ENCODE results near the gene ULK1. TPM values are rescaled to one million over a fixed set of nuclear protein-coding genes. Genes with fewer than 3 reads are reported as not detected.

Gene ULK1
- polyA plus RNA-seq, 1 donor from 2014 or later, result 1.6 TPM

DNA sequence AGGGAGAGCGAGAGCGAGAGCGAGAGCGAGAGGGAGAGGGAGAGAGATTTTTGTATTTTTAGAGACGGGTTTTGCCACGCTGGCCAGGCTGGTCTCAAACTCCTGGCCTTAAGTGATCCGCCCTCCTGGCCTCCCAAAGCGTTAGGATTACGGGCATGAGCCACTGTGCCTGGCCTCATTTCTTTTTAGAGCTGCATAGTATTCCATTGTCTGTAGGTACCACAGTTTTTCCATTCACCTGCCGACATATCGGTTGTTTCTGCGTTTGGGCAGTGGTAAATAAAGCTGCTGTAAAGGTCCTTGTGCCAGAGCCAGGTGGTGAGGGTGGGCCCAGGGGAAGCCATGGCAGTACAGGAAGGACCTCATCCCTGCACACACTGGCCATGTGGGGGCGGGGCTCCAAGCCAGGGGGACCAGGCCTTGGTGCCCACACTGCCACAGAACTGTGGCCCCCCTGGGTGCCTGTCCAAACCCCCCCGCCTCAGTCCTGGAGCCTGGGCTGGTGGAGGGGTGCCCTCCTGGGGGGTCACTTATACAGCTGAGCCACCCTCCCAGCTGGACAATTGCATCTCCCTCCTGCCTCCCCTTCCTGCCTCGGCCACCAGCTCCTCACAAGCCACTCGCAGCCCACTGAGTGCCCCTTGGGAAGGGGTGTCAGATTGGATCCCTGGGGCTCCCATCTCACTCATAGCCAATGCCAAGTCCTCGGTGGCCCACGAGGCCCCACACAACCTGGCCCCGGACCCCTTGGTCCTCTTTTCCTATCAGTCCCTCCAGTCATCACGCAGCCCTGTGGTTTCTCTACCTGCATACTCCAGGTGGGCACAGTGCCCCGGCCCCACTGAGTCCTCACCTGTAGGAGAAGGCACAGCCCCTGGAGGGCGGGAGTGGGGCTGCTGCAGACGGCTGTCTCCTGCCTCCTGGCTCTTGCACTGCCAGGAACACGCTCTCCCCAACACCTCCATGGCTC, 33.0 kb downstream of the ULK1 start:
- no peaks in the 10 kb centered on the region for H3K36me3 Mint-ChIP-seq
- H3K4me1 Mint-ChIP-seq, result peaks cover 25 to 37% (median 30%) of the 10 kb centered on the region in 3 donors
- H3K27me3 Mint-ChIP-seq, result no peaks in the 10 kb centered on the region
- H3K9me3 Mint-ChIP-seq, result no peaks in the 10 kb centered on the region
- H3K4me3 Mint-ChIP-seq, result peak overlapping the region; percentile 72 to 94 (median 92)
- peak overlapping the region; percentile 76 to 94 (median 87) for H3K27ac Mint-ChIP-seq

DNA sequence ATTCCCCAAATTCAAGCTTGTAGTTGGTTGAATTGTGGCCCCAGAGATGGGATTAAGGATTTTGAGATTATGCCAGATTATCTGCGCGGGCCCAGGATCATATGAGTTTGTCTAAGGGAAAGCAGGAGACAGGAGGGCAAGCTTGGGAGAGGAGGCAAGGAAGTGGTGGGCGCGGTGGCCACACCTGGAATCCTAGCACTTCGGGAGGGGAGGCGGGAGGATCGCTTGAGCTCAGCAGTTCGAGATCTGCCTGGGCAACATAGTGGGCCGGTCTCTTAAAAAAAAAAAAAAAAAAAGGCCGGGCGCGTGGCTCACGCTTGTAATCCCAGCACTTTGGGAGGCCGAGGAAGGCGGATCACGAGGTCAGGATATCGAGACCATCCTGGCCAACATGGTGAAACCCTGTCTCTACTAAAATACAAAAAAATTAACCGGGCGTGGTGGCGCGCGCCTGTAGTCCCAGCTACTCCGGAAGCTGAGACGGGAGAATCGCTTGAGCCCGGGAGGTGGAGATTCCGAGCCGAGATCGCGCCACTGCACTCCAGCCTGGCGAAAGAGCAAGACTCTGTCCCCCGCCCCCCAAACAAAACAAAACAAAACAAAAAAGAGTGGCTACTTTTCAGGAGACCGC, 33.8 kb downstream of the ULK1 start:
- Mint-ChIP-seq H3K27ac (peak overlapping the region; percentile 76 to 94 (median 87)), H3K9me3 (no peaks in the 10 kb centered on the region), H3K27me3 (no peaks in the 10 kb centered on the region), H3K4me3 (peak overlapping the region; percentile 91 to 97 (median 94)), H3K4me1 (peaks cover 17 to 31% (median 25%) of the 10 kb centered on the region in 3 donors), H3K36me3 (no peaks in the 10 kb centered on the region)

DNA sequence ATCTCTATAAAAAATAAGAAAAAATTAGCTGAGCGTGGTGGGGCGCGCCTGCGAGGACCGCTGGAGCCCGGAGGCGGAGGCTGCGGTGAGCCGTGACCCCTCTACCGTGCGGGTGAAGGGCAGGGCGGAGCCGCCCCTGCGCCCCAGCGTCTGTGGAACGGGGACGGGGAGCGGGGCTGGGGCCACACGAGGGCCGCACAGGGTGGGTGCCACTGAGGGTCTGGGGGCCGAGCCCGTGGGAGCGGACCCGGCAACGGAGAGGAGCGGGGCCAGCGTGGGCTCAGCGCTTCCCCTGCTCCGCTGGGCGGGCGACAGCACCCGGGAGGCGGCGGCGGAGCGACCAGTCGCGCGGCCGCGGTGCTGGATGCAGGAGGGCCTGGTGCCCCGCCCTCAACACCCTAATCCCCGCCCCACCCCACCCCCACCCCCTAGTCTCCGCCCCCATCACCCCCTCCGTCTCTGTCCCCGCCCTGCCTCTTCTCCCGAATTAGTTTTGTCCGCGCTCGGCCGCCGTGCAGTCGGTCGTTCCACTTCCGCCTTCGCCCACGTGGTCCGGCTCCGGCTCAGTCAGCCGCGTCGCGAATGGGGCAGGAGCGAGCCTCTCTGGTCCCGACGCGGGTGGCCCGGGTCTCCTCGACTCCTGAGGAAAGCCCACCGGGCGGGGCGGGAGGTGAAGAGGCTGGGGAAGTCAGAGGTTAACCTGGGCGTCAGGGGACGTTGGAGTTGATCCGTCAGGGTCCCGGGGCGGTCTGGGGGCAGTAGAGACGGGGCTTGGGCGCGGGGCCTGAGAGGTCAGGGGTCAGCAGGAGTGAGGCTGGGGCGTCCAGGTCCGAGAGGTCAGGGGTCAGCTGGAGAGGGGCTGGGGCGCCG, 34.5 kb downstream of the ULK1 start, which contains the start of gene PUS1:
TSS of gene PUS1 (plus strand) at position 566 of the 870 bp plus-strand sequence. CDS start 447 bp downstream, outside the sequence.
- Mint-ChIP-seq H3K27me3 (no peaks in the 10 kb centered on the region), H3K9me3 (no peaks in the 10 kb centered on the region), H3K4me3 (peak within 1 kb of the TSS; percentile 92 to 98 (median 96))

DNA sequence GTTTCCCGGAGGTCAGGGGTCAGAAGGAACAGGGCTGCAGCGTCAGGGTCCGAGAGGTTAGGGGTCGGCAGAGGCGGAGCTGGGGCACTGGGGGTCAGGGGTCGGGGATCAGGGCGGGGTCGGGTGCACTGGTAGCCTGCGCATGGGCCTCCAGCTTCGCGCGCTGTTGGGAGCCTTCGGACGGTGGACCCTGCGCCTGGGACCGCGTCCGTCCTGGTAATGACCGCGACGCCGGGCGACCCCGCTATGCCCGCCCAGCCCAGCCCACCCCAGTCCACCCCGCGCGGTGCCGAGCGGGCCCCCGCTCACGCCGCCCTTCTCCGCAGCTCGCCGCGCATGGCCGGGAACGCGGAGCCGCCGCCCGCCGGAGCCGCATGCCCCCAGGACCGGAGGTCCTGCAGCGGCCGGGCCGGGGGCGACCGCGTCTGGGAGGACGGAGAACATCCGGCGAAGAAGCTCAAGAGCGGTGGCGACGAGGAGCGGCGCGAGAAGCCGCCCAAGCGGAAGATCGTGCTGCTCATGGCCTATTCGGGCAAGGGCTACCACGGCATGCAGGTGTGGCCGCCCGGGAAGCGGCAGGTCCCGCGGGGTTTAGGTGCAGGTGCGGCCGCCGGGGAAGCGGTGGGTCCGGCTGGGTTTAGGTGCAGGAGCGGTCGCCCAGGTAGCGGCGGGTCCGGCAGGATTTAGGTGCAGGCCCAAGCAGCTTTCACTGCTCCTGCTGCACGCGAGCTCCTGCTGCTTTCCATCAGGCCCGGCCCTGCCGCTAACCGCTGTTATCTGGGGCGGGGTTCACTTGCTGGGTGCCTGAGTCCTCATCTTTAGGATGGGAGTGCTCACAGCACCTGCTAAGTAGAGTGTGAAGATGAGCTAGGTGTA, 35.4 kb downstream of the ULK1 start:
- H3K4me1 Mint-ChIP-seq, result peaks cover 10 to 21% (median 15%) of the 10 kb centered on the region in 3 donors
- H3K36me3 Mint-ChIP-seq, result peaks cover 2% of the 10 kb centered on the region
- H3K27ac Mint-ChIP-seq, result peak overlapping the region; percentile 94 to 96 (median 96)
- peak overlapping the region; percentile 92 to 98 (median 96) for H3K4me3 Mint-ChIP-seq
- no peaks in the 10 kb centered on the region for H3K9me3 Mint-ChIP-seq
- no peaks in the 10 kb centered on the region for H3K27me3 Mint-ChIP-seq

More for the DNA sequence above, 34.5 kb downstream of the ULK1 start, which contains the start of gene PUS1:
- peaks cover 16 to 28% (median 22%) of the 10 kb centered on the region in 3 donors for H3K4me1 Mint-ChIP-seq
- H3K36me3 Mint-ChIP-seq, result peaks cover 2% of the 10 kb centered on the region
- peak within 1 kb of the TSS; percentile 94 to 96 (median 96) for H3K27ac Mint-ChIP-seq

DNA sequence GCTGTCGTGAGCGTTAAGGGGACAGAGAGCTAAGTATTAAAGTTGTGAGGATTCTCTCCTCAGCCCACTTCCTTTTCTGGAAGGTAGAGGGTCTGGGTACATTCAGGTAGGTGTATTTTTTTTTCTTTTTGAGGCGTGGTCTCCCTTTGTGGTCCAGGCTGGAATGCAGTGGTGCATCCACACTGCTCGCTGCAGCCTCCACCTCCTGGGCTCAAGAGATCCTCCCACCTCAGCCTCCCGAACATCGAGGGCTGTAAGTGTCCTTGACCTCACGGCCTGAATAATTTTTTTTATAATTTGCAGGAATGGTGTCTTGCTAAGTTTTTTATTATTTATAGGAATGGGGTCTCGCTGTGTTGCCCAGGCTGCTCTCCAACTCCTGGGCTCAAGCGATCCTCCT, 36.1 kb downstream of the ULK1 start:
- no peaks in the 10 kb centered on the region for H3K27me3 Mint-ChIP-seq
- peaks cover 8 to 18% (median 13%) of the 10 kb centered on the region in 3 donors for H3K4me1 Mint-ChIP-seq
- H3K27ac Mint-ChIP-seq, result peak overlapping the region; percentile 86 to 96 (median 94)
- peaks cover 2% of the 10 kb centered on the region for H3K36me3 Mint-ChIP-seq
- H3K4me3 Mint-ChIP-seq, result peak overlapping the region; percentile 85 to 93 (median 92)
- no peaks in the 10 kb centered on the region for H3K9me3 Mint-ChIP-seq

DNA sequence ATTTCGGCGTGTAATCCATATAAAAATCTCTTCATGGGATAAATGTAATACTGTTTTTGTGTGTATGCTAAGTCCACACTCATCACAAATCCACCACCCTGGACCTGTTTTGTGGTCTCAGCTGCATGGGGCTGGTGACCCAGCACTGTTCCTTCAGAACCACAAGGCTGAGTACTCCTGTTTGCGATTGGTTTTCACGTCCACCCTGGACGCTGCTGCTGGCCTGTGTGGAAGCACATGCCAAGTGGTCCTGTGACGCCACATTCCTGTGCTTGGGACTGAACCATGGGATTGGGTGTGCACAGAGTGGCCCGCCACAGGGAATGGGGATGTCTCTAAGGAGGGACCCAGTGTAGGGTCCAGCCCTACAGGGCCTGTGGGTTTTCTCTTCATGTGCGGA, 39.0 kb downstream of the ULK1 start:
- Mint-ChIP-seq H3K4me3 (peak overlapping the region in 1 of 4 donors; percentile 46), H3K4me1 (peaks cover 5 to 12% (median 10%) of the 10 kb centered on the region in 3 donors), H3K9me3 (no peaks in the 10 kb centered on the region), H3K27ac (no peak overlapping the region), H3K27me3 (no peaks in the 10 kb centered on the region), H3K36me3 (peaks cover 2% of the 10 kb centered on the region)

DNA sequence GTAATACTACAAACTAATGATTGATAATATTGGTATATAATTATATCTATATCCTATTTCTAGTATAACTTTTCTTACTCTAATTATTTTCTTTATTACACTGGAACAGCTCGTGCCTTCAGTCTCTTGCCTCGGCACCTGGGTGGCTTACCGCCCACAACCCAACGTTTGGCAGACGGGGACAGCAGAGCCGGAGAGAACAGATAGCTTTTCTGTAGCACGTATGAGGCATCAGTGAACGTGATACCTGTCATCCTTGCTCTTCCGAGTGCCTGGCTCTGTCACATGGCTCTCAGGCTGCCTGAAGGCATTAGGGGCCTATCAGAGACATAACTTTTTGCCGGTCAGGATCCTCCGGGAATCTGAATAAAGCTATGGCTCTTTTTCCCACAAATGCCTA, 40.1 kb downstream of the ULK1 start:
- H3K4me3 Mint-ChIP-seq, result no peak overlapping the region
- no peaks in the 10 kb centered on the region for H3K9me3 Mint-ChIP-seq
- H3K4me1 Mint-ChIP-seq, result peaks cover 5 to 10% (median 9%) of the 10 kb centered on the region in 3 donors
- no peaks in the 10 kb centered on the region for H3K27me3 Mint-ChIP-seq
- H3K27ac Mint-ChIP-seq, result no peak overlapping the region
- H3K36me3 Mint-ChIP-seq, result peaks cover 2% of the 10 kb centered on the region

DNA sequence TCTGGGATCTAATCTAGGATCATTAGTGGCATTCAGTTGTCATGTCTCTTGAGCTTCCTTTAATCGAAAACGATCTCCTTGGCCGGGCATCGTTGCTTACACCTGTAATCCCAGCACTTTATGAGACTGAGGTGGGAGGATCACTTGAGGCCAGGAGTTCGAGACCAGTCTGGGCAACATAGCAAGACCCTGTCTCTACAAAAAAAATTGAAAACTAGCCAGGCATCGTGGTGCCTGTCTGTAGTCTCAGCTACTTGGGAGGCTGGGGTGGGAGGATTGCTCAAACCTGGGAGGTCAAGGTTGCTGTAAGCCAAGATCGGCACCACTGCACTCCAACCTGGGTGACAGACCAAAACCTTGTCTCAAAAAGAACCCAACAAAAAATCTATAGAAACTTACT, 43.7 kb downstream of the ULK1 start:
- H3K27ac Mint-ChIP-seq, result no peak overlapping the region
- H3K4me3 Mint-ChIP-seq, result no peak overlapping the region
- H3K36me3 Mint-ChIP-seq, result peaks cover 2% of the 10 kb centered on the region
- H3K27me3 Mint-ChIP-seq, result no peaks in the 10 kb centered on the region
- H3K9me3 Mint-ChIP-seq, result no peaks in the 10 kb centered on the region
- H3K4me1 Mint-ChIP-seq, result peaks cover 0 to 4% (median 0%) of the 10 kb centered on the region in 3 donors

DNA sequence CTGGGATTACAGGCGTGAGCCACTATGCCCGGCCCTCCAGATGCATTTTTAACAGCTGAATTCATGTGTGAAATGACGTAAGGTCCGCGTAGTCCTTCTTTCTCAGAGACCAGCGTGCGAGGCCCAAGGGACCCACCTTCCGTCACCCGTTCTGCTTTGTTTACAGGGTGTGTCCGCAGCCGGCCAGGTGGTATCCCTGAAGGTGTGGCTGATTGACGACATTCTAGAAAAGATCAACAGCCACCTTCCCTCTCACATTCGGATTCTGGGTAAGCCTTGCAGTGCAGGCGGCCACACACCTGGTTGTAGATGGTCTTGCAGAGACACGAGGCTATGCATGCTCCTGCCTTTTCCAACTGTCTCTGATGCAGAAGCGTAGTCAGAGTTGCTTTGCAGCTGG, 44.6 kb downstream of the ULK1 start:
- peaks cover 0 to 4% (median 0%) of the 10 kb centered on the region in 3 donors for H3K4me1 Mint-ChIP-seq
- H3K36me3 Mint-ChIP-seq, result no peaks in the 10 kb centered on the region
- no peak overlapping the region for H3K4me3 Mint-ChIP-seq
- no peaks in the 10 kb centered on the region for H3K9me3 Mint-ChIP-seq
- no peaks in the 10 kb centered on the region for H3K27me3 Mint-ChIP-seq
- no peak overlapping the region for H3K27ac Mint-ChIP-seq

DNA sequence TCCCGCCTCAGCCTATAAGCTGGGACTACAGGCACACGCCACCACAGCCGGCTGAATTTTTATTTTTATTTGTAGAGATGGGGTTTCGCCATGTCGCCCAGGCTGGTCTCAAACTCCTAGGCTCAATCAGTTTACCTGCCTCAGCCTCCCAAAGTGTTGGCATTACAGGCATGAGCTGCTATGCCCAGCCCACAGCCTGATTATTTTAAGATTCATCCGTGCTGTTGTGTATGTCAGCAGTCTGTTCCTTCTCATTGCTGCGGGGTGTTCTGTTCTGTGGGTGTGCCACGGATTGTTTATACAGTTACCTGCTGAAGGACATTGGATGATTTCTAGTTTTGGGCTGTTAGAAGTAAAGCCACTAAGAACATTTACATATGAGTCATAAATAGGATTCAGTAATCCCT, 45.7 kb downstream of the ULK1 start:
- Mint-ChIP-seq H3K4me3 (no peak overlapping the region), H3K36me3 (no peaks in the 10 kb centered on the region), H3K4me1 (peaks cover 0 to 4% (median 0%) of the 10 kb centered on the region in 3 donors), H3K9me3 (no peaks in the 10 kb centered on the region), H3K27ac (no peak overlapping the region), H3K27me3 (no peaks in the 10 kb centered on the region)

DNA sequence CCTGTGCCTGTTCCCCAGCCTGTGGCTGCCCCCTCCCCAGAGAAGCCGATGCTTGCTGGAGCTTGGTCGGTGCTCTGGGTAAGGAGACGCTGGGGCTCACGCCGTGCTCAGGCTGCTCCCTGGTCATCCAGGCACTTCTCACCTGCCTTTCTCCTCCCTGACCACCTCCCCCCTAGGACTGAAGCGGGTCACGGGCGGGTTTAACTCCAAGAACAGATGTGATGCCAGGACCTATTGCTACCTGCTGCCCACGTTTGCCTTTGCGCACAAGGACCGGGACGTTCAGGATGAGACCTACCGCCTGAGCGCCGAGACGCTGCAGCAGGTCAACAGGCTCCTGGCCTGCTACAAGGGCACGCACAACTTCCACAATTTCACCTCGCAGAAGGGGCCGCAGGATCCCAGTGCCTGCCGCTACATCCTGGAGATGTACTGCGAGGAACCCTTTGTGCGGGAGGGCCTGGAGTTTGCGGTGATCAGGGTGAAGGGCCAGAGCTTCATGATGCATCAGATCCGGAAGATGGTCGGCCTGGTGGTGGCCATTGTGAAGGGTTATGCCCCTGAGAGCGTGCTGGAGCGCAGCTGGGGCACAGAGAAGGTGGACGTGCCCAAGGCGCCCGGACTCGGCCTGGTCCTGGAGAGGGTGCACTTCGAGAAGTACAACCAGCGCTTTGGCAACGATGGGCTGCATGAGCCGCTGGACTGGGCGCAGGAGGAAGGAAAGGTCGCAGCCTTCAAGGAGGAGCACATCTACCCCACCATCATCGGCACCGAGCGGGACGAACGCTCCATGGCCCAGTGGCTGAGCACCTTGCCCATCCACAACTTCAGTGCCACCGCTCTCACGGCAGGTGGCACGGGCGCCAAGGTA, 46.9 kb downstream of the ULK1 start:
- Mint-ChIP-seq H3K4me3 (no peak overlapping the region), H3K4me1 (peaks cover 0 to 4% (median 0%) of the 10 kb centered on the region in 3 donors), H3K27ac (no peak overlapping the region)

DNA sequence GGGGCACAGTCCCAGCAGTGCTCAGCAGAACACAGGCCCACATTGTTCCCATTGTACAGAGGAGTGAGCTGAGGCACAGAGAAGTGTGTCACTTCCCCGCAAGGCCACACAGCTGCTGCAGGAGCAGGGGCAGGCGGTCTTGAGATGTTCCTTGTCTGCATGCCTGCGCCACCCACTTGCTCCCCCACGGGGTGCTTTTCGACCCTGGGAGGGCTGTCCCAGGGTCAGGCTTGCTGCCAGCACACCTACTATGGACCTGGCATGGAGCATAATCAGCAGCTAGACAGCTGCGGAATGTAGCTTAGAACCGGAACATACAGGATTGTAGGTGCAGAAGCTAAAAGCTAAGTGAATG, 47.5 kb downstream of the ULK1 start:
- Mint-ChIP-seq H3K27me3 (no peaks in the 10 kb centered on the region), H3K9me3 (no peaks in the 10 kb centered on the region), H3K36me3 (no peaks in the 10 kb centered on the region), H3K4me1 (peaks cover 0 to 4% (median 0%) of the 10 kb centered on the region in 3 donors), H3K4me3 (no peak overlapping the region), H3K27ac (no peak overlapping the region)

More for the DNA sequence above, 46.9 kb downstream of the ULK1 start:
- H3K27me3 Mint-ChIP-seq, result no peaks in the 10 kb centered on the region
- H3K9me3 Mint-ChIP-seq, result no peaks in the 10 kb centered on the region
- no peaks in the 10 kb centered on the region for H3K36me3 Mint-ChIP-seq

DNA sequence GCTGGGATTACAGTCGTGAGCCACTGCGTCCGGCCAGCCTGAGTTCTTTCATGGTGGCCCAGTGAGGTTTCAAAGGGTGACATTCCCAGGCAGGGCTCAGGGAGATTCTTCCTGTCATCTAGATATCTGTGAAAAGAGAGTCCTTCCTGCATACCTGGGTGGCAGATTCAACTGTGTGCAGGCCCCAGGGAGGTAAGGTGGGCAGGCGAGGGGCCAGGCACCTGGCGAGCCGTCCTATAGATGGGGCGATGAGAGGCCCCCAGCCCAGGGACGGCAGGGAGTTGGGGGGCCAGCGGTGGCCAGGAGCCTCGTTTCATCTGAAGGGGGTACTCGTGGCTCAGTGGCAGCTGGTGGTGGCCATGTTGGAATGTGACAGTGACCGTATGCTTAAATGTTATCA, 48.2 kb downstream of the ULK1 start:
- no peaks in the 10 kb centered on the region for H3K9me3 Mint-ChIP-seq
- no peaks in the 10 kb centered on the region for H3K27me3 Mint-ChIP-seq
- no peaks in the 10 kb centered on the region for H3K36me3 Mint-ChIP-seq

More for the DNA sequence above, 48.2 kb downstream of the ULK1 start:
- Mint-ChIP-seq H3K4me1 (peaks cover 0 to 2% (median under 1%) of the 10 kb centered on the region in 3 donors), H3K27ac (peak overlapping the region in 1 of 3 donors; percentile 16), H3K4me3 (no peak overlapping the region)
